WERI-Rb-1 (cell line): ENCODE measurements around the gene PRM1.

Source experiments
- DNase-seq: peaks from one replicate; pipeline ENCODE4 v3.0.0-alpha.2; 2020
- H3K27ac ChIP-seq: fragments of 250-450 bp; sonication (Bioruptor Pico); 2 replicates; pipeline ENCODE4 v1.5.1; 2020; ENCODE audit warnings: mild to moderate bottlenecking, moderate library complexity
- H3K27me3 ChIP-seq: fragments of 250-450 bp; sonication (Bioruptor Pico); 2 replicates; pipeline ENCODE4 v1.5.1; 2021; ENCODE audit warnings: mild to moderate bottlenecking, low read depth, moderate library complexity; ENCODE audit not compliant: insufficient read depth, severe bottlenecking
- H3K36me3 ChIP-seq: fragments of 250-450 bp; sonication (Bioruptor Pico); 2 replicates; pipeline ENCODE4 v1.5.1; 2020; ENCODE audit warnings: mild to moderate bottlenecking, moderate library complexity
- H3K4me3 ChIP-seq: 2 replicates; pipeline ENCODE4 v1.5.1; 2011; ENCODE audit warnings: low read depth, mild to moderate bottlenecking, control low read depth, low read length
- H3K9me3 ChIP-seq: fragments of 250-450 bp; sonication (Bioruptor Pico); 2 replicates; pipeline ENCODE4 v1.5.1; 2021; ENCODE audit warnings: mild to moderate bottlenecking, moderate library complexity; ENCODE audit not compliant: severe bottlenecking
- CTCF ChIP-seq: IDR thresholded peaks from 2 replicates; pipeline ENCODE4 v1.5.1; 2011; ENCODE audit warnings: low read depth, mild to moderate bottlenecking, control low read depth, inconsistent platforms, low read length

Gene PRM1

GRCh38 chr16:11306997-11307638, 26.0 kb upstream of the PRM1 start:
- no peak for TF ChIP-seq CTCF
- H3K9me3 ChIP-seq = no peaks in the 10 kb centered on the region
- no peaks in the 10 kb centered on the region for H3K36me3 ChIP-seq
- H3K27me3 ChIP-seq = no peaks in the 10 kb centered on the region
- DNase-seq = no peak
- H3K4me3 ChIP-seq = no peak overlapping the region
- no peak overlapping the region for H3K27ac ChIP-seq

- Histone ChIP-seq H3K27ac (no peak overlapping the region), H3K4me3 (no peak overlapping the region), H3K36me3 (no peaks in the 10 kb centered on the region), H3K27me3 (no peaks in the 10 kb centered on the region), H3K9me3 (no peaks in the 10 kb centered on the region)
- no peak for TF ChIP-seq CTCF
- no peak for DNase-seq
These were observed 25.3 kb upstream of the PRM1 start for GRCh38 chr16:11306381-11306780.

GRCh38 chr16:11303405-11304138, 22.4 kb upstream of the PRM1 start:
- Histone ChIP-seq H3K4me3 (no peak overlapping the region), H3K27me3 (no peaks in the 10 kb centered on the region), H3K27ac (no peak overlapping the region), H3K9me3 (no peaks in the 10 kb centered on the region), H3K36me3 (no peaks in the 10 kb centered on the region)
- no peak for TF ChIP-seq CTCF
- DNase-seq = no peak

GRCh38 chr16:11302977-11303376, 21.8 kb upstream of the PRM1 start:
- no peak for TF ChIP-seq CTCF
- no peaks in the 10 kb centered on the region for H3K27me3 ChIP-seq
- H3K9me3 ChIP-seq = no peaks in the 10 kb centered on the region
- no peak overlapping the region for H3K4me3 ChIP-seq
- DNase-seq = no peak
- no peaks in the 10 kb centered on the region for H3K36me3 ChIP-seq
- no peak overlapping the region for H3K27ac ChIP-seq

- H3K36me3 ChIP-seq = no peaks in the 10 kb centered on the region
- DNase-seq = no peak
- H3K4me3 ChIP-seq = no peak overlapping the region
- no peak overlapping the region for H3K27ac ChIP-seq
- no peaks in the 10 kb centered on the region for H3K27me3 ChIP-seq
- TF ChIP-seq CTCF = no peak
- no peaks in the 10 kb centered on the region for H3K9me3 ChIP-seq
These were observed 20.7 kb upstream of the PRM1 start for GRCh38 chr16:11301645-11302501.
